Activated CD4-positive, alpha-beta T cell treated with anti-CD3 and anti-CD28 coated beads, Interleukin-2, Interleukin-4, amounts not matched to agents 100 ng/mL and 50 ng/mL, durations not matched to agents 16 hours and 8 hours (primary cell): ENCODE data around the gene OR6C74.

ENCODE experiments used
- DNase-seq: peaks from one replicate; pipeline ENCODE4 v3.0.0-alpha.2; 2020; ENCODE audit warnings: low spot score

Gene OR6C74

GRCh38 chr12:55244309-55244708 lies at the start of gene OR6C74:
Gene OR6C74 (plus strand): TSS chr12:55244609. CDS start chr12:55247288, 2,679 bp downstream.
- DNase-seq, result no peak

GRCh38 chr12:55220725-55221124 lies 23.7 kb upstream of the OR6C74 start, which contains the start of gene OR10A7:
Gene OR10A7 (plus strand): TSS chr12:55221025. CDS start chr12:55221025, 0 bp downstream.
- DNase-seq, result no peak

- DNase-seq, result peak; percentile 3
These were observed 17.9 kb upstream of the OR6C74 start for GRCh38 chr12:55226523-55226922.

- DNase-seq, result no peak
These were observed 16.8 kb upstream of the OR6C74 start for GRCh38 chr12:55227643-55228042.

GRCh38 chr12:55246159-55246558 lies 1.8 kb downstream of the OR6C74 start:
- DNase-seq, result no peak

GRCh38 chr12:55250944-55251343 lies 6.5 kb downstream of the OR6C74 start:
- no peak for DNase-seq

GRCh38 chr12:55253281-55253680 lies 8.9 kb downstream of the OR6C74 start:
- no peak for DNase-seq

GRCh38 chr12:55256831-55257230 lies 12.4 kb downstream of the OR6C74 start:
- no peak for DNase-seq

GRCh38 chr12:55258303-55258702 lies 13.9 kb downstream of the OR6C74 start:
- no peak for DNase-seq

- DNase-seq, result no peak
These were observed 36.6 kb downstream of the OR6C74 start for GRCh38 chr12:55280991-55281390.

GRCh38 chr12:55289999-55290398 lies 45.6 kb downstream of the OR6C74 start:
- no peak for DNase-seq
